Dermis microvascular lymphatic vessel endothelial cell (primary cell): ENCODE measurements around the gene IRAK3. TPM values are rescaled to one million over a fixed set of nuclear protein-coding genes. Genes with fewer than 3 reads are reported as not detected.
"Not testable (repeated sequence)": the region's sequence is repeated elsewhere in the genome, so short reads cannot be mapped to it uniquely, and the experiment has no call there.

Experiments
- DNase-seq, 2 donors: peaks; one replicate each; pipeline versions ENCODE4 v3.0.0 to v3.0.0-alpha.2; 2010; ENCODE audit warnings: low read depth in 2 of 2
- total RNA-seq: library from RNA; depleted of rRNA; stranded (reverse); fragments of >200 nt; gene quantifications from 2 replicates; pipeline ENCODE4 v1.2.1, GENCODE V29; 2014

IRAK3 gene
- total RNA-seq, 1 donor from 2014 or later, result 9.5 TPM

DNA sequence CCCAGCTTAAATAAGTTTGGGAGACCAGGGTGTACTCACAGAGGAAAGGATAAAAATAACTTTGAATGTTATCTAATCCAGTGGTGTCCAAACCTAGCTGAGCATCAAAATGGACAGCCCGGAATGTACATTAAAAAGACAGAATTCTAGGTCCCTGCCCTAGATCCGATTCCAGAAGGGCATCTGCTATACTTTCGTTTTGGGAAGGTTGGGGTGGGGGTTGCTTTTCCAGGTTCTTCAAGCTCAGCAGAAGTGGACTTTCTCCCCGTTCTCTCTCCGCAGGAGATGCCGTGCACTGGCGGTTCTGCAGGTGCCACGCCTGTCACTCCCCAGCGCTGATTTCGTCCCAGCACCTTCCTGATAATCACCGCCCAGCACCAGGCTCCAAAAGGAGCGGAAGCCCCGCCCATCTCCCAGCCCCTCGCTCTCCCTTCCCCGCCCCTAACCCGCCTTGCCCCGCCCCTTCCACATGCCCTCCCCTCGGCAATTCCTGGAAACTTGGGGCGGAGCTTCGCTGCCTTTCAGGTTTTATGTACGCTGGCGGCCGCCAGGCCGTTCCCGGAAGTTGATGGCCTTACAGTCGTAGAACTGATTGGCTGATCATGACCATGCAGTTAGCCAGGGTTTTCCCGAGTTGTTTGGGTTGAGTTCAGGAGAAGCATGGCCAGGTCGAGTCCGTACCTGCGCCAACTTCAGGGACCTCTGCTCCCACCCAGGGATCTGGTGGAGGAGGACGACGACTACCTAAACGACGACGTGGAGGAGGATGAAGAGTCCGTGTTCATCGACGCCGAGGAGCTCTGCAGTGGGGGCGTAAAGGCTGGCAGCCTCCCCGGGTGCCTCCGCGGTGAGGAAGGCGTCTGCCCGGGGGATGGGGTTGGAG is 113.2 kb downstream of the IRAK3 start, which contains the start of gene HELB:
HELB (plus strand) TSS at position 550 of the 883 bp plus-strand sequence; CDS start at position 661, 111 bp downstream.
- peak; percentile 94 to 97 for DNase-seq

DNA sequence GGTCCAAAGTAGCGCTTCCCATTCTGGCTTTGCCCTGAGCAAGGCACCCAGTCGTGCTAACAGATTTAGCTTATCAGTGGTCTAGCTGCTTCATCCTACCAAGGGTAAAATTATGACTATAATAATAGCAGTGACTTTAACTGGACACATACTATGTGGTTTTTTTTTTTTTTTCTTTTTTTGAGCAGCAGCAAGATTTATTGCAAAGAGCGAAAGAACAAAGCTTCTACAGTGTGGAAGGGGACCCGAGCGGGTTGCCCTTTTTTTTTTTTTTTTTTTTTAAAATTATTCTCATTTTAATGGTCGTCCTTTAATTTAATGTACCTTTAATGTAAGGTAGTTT is 113.8 kb downstream of the IRAK3 start:
- no peak for DNase-seq

DNA sequence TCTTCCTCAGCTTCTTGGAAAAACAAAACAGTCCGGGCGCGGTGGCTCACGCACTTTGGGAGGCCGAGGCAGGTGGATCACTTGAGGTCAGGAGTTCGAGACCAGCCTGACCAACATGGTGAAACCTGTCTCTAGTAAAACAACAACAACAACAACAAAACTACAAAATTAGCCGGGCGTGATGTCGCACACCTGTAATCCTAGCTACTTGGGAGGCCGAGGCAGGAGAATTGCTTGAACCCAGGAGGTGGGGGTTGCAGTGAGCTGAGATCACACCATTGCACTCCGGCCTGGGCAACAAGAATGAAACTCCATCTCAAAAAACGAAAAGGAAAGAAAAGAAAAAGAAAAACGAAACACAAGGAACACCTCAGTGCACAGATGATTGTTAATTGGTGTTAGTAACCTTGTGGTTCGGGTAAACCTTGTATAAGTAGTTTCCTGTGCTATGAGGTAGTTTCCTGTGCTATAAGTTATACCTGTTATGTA is 114.3 kb downstream of the IRAK3 start:
- DNase-seq, result not testable (repeated sequence)

Other genes starting within 250 kb of the IRAK3 start
- gene LLPH, start 58.5 kb upstream of the IRAK3 start, total RNA-seq, result 1.9 TPM in 2 replicates
- gene TMBIM4, start 19.2 kb upstream of the IRAK3 start, total RNA-seq, result 60.2 and 79.5 TPM in 2 replicates
- 0.77 and 1.0 TPM in 2 replicates for gene HELB, start 113.3 kb downstream of the IRAK3 start, total RNA-seq